Left ventricle myocardium superior (tissue), 1 donor: ENCODE results near the gene DEPP1. TPM values are rescaled to one million over a fixed set of nuclear protein-coding genes. Genes with fewer than 3 reads are reported as not detected.

ENCODE experiments used
- ATAC-seq: fragments of 200-7000 bp; cut with Tn5 transposase; one replicate; pipeline ENCODE4 v1.9.1; 2020; ENCODE audit warnings: mild to moderate bottlenecking, moderate library complexity
- DNase-seq: peaks from one replicate; pipeline ENCODE4 v3.0.0-alpha.2; 2020
- intact Hi-C: fragments of 100-400 bp; cut with micrococcal nuclease; formaldehyde crosslinking; loops from one replicate; pipeline ENCODE4 v1.11.0; 2022
- total RNA-seq: library from RNA; stranded (reverse); fragmentation: NEBNext Ultra II Directional; extraction: Animal tissue kit (Norgen Biotek cat#: 25700); gene quantifications from one replicate; pipeline ENCODE4 v1.2.1, GENCODE V29; 2021
- donor health status: DM: no; HTN: yes; CAD: no; lungs with severe emphysema.

The DEPP1 gene
- total RNA-seq, 1 donor from 2014 or later: 32.2 TPM

GRCh38 chr10:44959247-44960087 is 19.1 kb downstream of the DEPP1 start, which contains the start of gene RASSF4:
RASSF4 (plus strand) TSS chr10:44959802; CDS start chr10:44970203, 10,401 bp downstream.
- intact Hi-C loops: no loop called here
- DNase-seq: peak; percentile 98
- ATAC-seq: peak; percentile 86

- ATAC-seq (no peak), DNase-seq (no peak)
- intact Hi-C loops: no loop called here
Measured at GRCh38 chr10:44958898-44959246, 19.7 kb downstream of the DEPP1 start.

- DNase-seq (no peak), ATAC-seq (peak; percentile 60)
- intact Hi-C loops: no loop called here
Measured at GRCh38 chr10:44958196-44958897, 20.3 kb downstream of the DEPP1 start.

GRCh38 chr10:44956717-44957706 is 21.6 kb downstream of the DEPP1 start:
- intact Hi-C loops: no loop called here
- ATAC-seq: no peak
- no peak for DNase-seq

- intact Hi-C loops: no loop called here
- ATAC-seq (no peak), DNase-seq (no peak)
Measured at GRCh38 chr10:44956226-44956625, 22.4 kb downstream of the DEPP1 start.

GRCh38 chr10:44955413-44956070 is 23.1 kb downstream of the DEPP1 start:
- DNase-seq (peak; percentile 71), ATAC-seq (peak; percentile 0)
- intact Hi-C loops: no loop called here

- ATAC-seq (no peak), DNase-seq (no peak)
- intact Hi-C loops: no loop called here
Measured at GRCh38 chr10:44954962-44955361, 23.6 kb downstream of the DEPP1 start.

GRCh38 chr10:44954042-44954441 is 24.6 kb downstream of the DEPP1 start:
- DNase-seq (no peak), ATAC-seq (no peak)
- intact Hi-C loops: no loop called here

GRCh38 chr10:44952779-44953231 is 25.8 kb downstream of the DEPP1 start:
- no peak for ATAC-seq
- intact Hi-C loops: no loop called here
- no peak for DNase-seq

GRCh38 chr10:44951576-44952226 is 26.9 kb downstream of the DEPP1 start:
- intact Hi-C loops: no loop called here
- no peak for DNase-seq
- ATAC-seq: no peak

- no peak for ATAC-seq
- no peak for DNase-seq
- intact Hi-C loops: no loop called here
Measured at GRCh38 chr10:44950326-44951225, 28.0 kb downstream of the DEPP1 start.

GRCh38 chr10:44949915-44950314 is 28.7 kb downstream of the DEPP1 start:
- ATAC-seq (peak; percentile 45), DNase-seq (no peak)
- intact Hi-C loops: no loop called here

GRCh38 chr10:44949127-44949802 is 29.3 kb downstream of the DEPP1 start:
- ATAC-seq (peak; percentile 38), DNase-seq (no peak)
- intact Hi-C loops: no loop called here

- DNase-seq (no peak), ATAC-seq (peak; percentile 91)
- intact Hi-C loops: no loop called here
Measured at GRCh38 chr10:44948642-44949041, 30.0 kb downstream of the DEPP1 start.

GRCh38 chr10:44947371-44948152 is 31.0 kb downstream of the DEPP1 start:
- ATAC-seq (no peak), DNase-seq (no peak)
- intact Hi-C loops: no loop called here

- intact Hi-C loops: no loop called here
- ATAC-seq: peak; percentile 32
- no peak for DNase-seq
Measured at GRCh38 chr10:44946205-44946604, 32.4 kb downstream of the DEPP1 start.
